ENCODE data around the gene ZNF683. TPM values are rescaled to one million over a fixed set of nuclear protein-coding genes. Genes with fewer than 3 reads are reported as not detected.

ZNF683 gene
- total and polyA plus RNA-seq, 2 donors (not counting 3 experiments of a cell fraction or from before 2014, with no cell fraction given), result not detected

DNA sequence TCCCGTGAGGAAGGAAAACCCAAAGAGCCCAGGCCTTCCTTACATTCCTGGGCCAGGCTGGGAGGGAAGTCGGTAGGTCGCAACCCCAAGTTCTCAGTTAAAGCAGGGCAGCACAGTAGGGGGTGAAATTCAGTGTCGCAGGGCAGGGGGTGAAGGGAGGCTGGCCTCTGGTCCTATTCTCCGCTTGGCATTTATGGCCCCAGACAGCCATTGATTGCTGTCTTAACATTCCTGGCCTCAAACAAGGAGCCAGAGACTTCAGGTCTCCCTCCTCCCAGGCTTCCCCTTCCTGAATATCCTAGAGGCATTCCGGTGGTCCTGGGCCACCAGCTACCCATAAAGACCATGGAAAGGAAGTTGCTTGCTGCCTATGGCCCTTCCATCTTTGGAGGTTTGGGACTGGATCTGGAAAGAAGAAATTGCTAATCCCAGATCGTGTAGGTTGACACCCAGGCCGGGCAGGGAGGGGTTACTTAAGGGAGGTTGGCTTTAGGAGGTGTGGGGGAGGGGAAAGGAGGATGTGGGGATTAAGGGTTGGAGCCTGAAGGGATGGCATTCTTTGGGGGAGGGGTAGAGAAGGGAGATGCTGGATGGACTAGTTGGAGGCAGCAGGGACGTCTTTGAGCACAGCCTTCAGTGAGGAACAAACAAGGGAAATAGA, 39.8 kb upstream of the ZNF683 start:
- Histone ChIP-seq H3K27ac (ENCODE audit: insufficient read depth, low read depth, low read length) (no peak overlapping the region), H3K9ac (replicated peaks; ENCODE audit: extremely low read depth, insufficient read depth, low read length) (no peak overlapping the region), H3K9me1 (replicated peaks; ENCODE audit: control insufficient read depth, extremely low read depth, insufficient read depth, low read length) (no peaks in the 10 kb centered on the region), H3K36me3 (ENCODE audit: control insufficient read depth in 2 of 2, extremely low read depth in 1 of 2, insufficient read depth in 2 of 2, low read length in 2 of 2) (no peaks in the 10 kb centered on the region), H3K4me2 (ENCODE audit: insufficient read depth, low read length) (no peak overlapping the region), H3K27me3 (ENCODE audit: control insufficient read depth in 2 of 2, insufficient read depth in 2 of 2, low read length in 2 of 2) (peaks cover 53 to 60% of the 10 kb centered on the region in 2 experiments), H2AFZ (ENCODE audit: low read depth, low read length) (no peak overlapping the region), H3K4me1 (ENCODE audit: control insufficient read depth, extremely low read depth, insufficient read depth, low read length) (no peaks in the 10 kb centered on the region), H3K9me3 (replicated peaks; ENCODE audit: control insufficient read depth, insufficient read depth, low read length) (no peaks in the 10 kb centered on the region), H3K4me3 (replicated peaks in 1 of 3; ENCODE audit: insufficient read depth in 1 of 3, low read depth in 1 of 3, low read length in 3 of 3) (no peak overlapping the region), H3K79me2 (ENCODE audit: control insufficient read depth, insufficient read depth, low read length) (no peaks in the 10 kb centered on the region), H4K20me1 (replicated peaks; ENCODE audit: control insufficient read depth, extremely low read depth, insufficient read depth, low read length) (no peaks in the 10 kb centered on the region)
- FAIRE-seq (no peak), DNase-seq (ENCODE audit: low read depth, low spot score) (no peak)
- intact Hi-C loops (cut with micrococcal nuclease) (no loop called here), dilution Hi-C loops (cut with MboI; ENCODE audit: extremely low pct_ligation_motif_present, low sequenced_read_pairs) (no loop called here)
- TF ChIP-seq FOS (IDR thresholded peaks at IDR 0.05; ENCODE audit: borderline replicate concordance, insufficient read depth, low read length) (no peak), POLR2A (IDR thresholded peaks at IDR 0.05; ENCODE audit: low read depth, low read length) (no peak), POLR2AphosphoS5 (IDR thresholded peaks at IDR 0.05; ENCODE audit: insufficient read depth, low read depth, low read length) (no peak), GATA2 (IDR thresholded peaks at IDR 0.05; ENCODE audit: insufficient read depth, insufficient read length, low read depth, low read length) (no peak), EZH2 (IDR thresholded peaks at IDR 0.05; ENCODE audit: borderline replicate concordance, low read depth, low read length, severe bottlenecking) (no peak), JUN (IDR thresholded peaks at IDR 0.05; ENCODE audit: borderline replicate concordance, insufficient read depth, insufficient read length, low read depth) (no peak), MYC (IDR thresholded peaks at IDR 0.05; ENCODE audit: low read depth, low read length) (no peak), MAX (IDR thresholded peaks at IDR 0.05; ENCODE audit: insufficient read depth, insufficient read length) (no peak)
- TF ChIP-seq, protein P1, sequence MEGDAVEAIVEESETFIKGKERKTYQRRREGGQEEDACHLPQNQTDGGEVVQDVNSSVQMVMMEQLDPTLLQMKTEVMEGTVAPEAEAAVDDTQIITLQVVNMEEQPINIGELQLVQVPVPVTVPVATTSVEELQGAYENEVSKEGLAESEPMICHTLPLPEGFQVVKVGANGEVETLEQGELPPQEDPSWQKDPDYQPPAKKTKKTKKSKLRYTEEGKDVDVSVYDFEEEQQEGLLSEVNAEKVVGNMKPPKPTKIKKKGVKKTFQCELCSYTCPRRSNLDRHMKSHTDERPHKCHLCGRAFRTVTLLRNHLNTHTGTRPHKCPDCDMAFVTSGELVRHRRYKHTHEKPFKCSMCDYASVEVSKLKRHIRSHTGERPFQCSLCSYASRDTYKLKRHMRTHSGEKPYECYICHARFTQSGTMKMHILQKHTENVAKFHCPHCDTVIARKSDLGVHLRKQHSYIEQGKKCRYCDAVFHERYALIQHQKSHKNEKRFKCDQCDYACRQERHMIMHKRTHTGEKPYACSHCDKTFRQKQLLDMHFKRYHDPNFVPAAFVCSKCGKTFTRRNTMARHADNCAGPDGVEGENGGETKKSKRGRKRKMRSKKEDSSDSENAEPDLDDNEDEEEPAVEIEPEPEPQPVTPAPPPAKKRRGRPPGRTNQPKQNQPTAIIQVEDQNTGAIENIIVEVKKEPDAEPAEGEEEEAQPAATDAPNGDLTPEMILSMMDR (IDR thresholded peaks at IDR 0.05; ENCODE audit: extremely low read depth in 1 of 2, insufficient read depth in 1 of 2, low read depth in 1 of 2, low read length in 2 of 2), result no peak
- POLR2A ChIA-PET, result no interaction called here
- CTCF ChIA-PET, result interaction anchor here (1.4 to 1.5 kb wide), 2 partner anchors 8 to 243 kb away, joined by 3 to 4 read pairs; partner anchors contain the start of gene ZNF593
- BruUV-seq (replicated peaks), result no TSS peak

Data from endothelial cell of umbilical vein (primary cell).